HCT116 (cell line): ENCODE data around the gene XDH. TPM values are rescaled to one million over a fixed set of nuclear protein-coding genes. Genes with fewer than 3 reads are reported as not detected.

Experiments
- ATAC-seq: fragments of 200-7000 bp; cut with Tn5 transposase; 2 replicates; pipeline ENCODE4 v1.9.1; 2020; ENCODE audit warnings: mild to moderate bottlenecking, moderate library complexity
- BruUV-seq: library from RNA; stranded (reverse); fragments of 400-500 nt; replicated peaks from 2 replicates; lab custom pipeline; 2021; lab: Mats Ljungman, UMichigan
- CTCF ChIA-PET: fragments of 300-600 bp; sonication (Branson Sonifier 250); formaldehyde crosslinking; loops from one replicate; lab custom pipeline; 2021; ENCODE audit warnings: antibody characterized with exemption; lab: Charles Lee
- POLR2A ChIA-PET: fragments of 300-600, 350-600 bp; sonication (Branson Sonifier 250); formaldehyde crosslinking; loops from one replicate; lab custom pipeline; 2021; ENCODE audit warnings: antibody characterized with exemption; lab: Charles Lee
- RAD21 ChIA-PET, 2 experiments: fragments of 300-600 bp; sonication (Branson Sonifier 250); formaldehyde crosslinking; loops; one replicate each; lab custom pipeline; 2023; ENCODE audit warnings: low total read pairs in 2 of 2; ENCODE audit not compliant: uncharacterized antibody in 2 of 2, unreplicated experiment in 2 of 2, low non-redundant PET in 1 of 2; lab: Charles Lee
- DNase-seq: peaks from one replicate; pipeline ENCODE4 v3.0.0-alpha.2; 2010; ENCODE audit warnings: low read depth, low spot score
- H2AFZ ChIP-seq: fragments of 200-600 bp; shearing (Covaris generic), sonication (generic); 2 replicates; pipeline ENCODE4 v1.6.1; 2017; ENCODE audit warnings: low read depth, mixed run types, mixed read lengths, antibody characterized with exemption, low read length; ENCODE audit not compliant: poor library complexity, severe bottlenecking
- H3K27ac ChIP-seq: 2 replicates; pipeline ENCODE4 v1.5.1; 2012; ENCODE audit warnings: low read depth, low read length
- H3K27me3 ChIP-seq: fragments of 200-600 bp; sonication (generic); 2 replicates; pipeline ENCODE4 v1.6.1; 2016; ENCODE audit warnings: mixed run types, low read length, mixed read lengths; ENCODE audit not compliant: insufficient read depth
- H3K36me3 ChIP-seq, 2 experiments: fragments of 200-500 bp in 1 of 2; fragments of 200-600 bp in 1 of 2; sonication (Bioruptor generic) in 1 of 2; sonication (generic) in 1 of 2; 2 replicates each; pipeline versions ENCODE4 v1.5.1 to v1.6.1; 2014 to 2016; ENCODE audit warnings: low read length in 2 of 2, inconsistent platforms in 1 of 2, mixed read lengths in 1 of 2, mixed run types in 1 of 2; ENCODE audit not compliant: insufficient read depth in 2 of 2, control insufficient read depth in 1 of 2
- H3K4me1 ChIP-seq, 2 experiments: fragments of 200-600 bp in 1 of 2; sonication (generic) in 1 of 2; 2 replicates each; pipeline versions ENCODE4 v1.5.1 to v1.6.1; 2012 to 2017; ENCODE audit warnings: low read length in 2 of 2, inconsistent platforms in 1 of 2, mild to moderate bottlenecking in 1 of 2, mixed read lengths in 1 of 2, mixed run types in 1 of 2, moderate library complexity in 1 of 2; ENCODE audit not compliant: insufficient read depth in 2 of 2, control insufficient read depth in 1 of 2
- H3K4me2 ChIP-seq: fragments of 200-600 bp; sonication (generic); 2 replicates; pipeline ENCODE4 v1.6.1; 2017; ENCODE audit warnings: mixed run types, low read length, mixed read lengths
- H3K4me3 ChIP-seq, 2 experiments: fragments of 200-600 bp in 1 of 2; sonication (generic) in 1 of 2; replicated peaks in 1 of 2; 2 replicates each; pipeline ENCODE4 v1.5.1; 2011 to 2016; ENCODE audit warnings: low read length in 2 of 2, control low read depth in 1 of 2, low read depth in 1 of 2, mild to moderate bottlenecking in 1 of 2, mixed read lengths in 1 of 2, mixed run types in 1 of 2
- H3K79me2 ChIP-seq: fragments of 200-600 bp; sonication (generic); 2 replicates; pipeline ENCODE4 v1.6.1; 2017; ENCODE audit warnings: mild to moderate bottlenecking, mixed run types, low read length, moderate library complexity, mixed read lengths; ENCODE audit not compliant: insufficient read depth
- H3K9ac ChIP-seq: fragments of 200-600 bp; sonication (generic); 2 replicates; pipeline ENCODE4 v1.6.1; 2016; ENCODE audit warnings: low read length, mixed read lengths
- H3K9me2 ChIP-seq: fragments of 200-600 bp; sonication (generic), shearing (Covaris generic); 2 replicates; pipeline ENCODE4 v1.6.1; 2017; ENCODE audit warnings: mixed run types, mild to moderate bottlenecking, moderate library complexity; ENCODE audit not compliant: insufficient read depth
- H3K9me3 ChIP-seq, 2 experiments: fragments of 200-500 bp in 1 of 2; fragments of 200-600 bp in 1 of 2; sonication (Bioruptor generic) in 1 of 2; sonication (generic) in 1 of 2; 2 replicates each; pipeline ENCODE4 v1.6.1; 2014 to 2017; ENCODE audit warnings: low read length in 2 of 2, mixed read lengths in 2 of 2, inconsistent platforms in 1 of 2, low read depth in 1 of 2, mild to moderate bottlenecking in 1 of 2, mixed run types in 1 of 2, moderate library complexity in 1 of 2; ENCODE audit not compliant: control insufficient read depth in 1 of 2, insufficient read depth in 1 of 2
- H4K20me1 ChIP-seq: fragments of 200-600 bp; sonication (generic), shearing (Covaris generic); 2 replicates; pipeline ENCODE4 v1.6.1; 2017; ENCODE audit warnings: mixed run types, mild to moderate bottlenecking, moderate library complexity; ENCODE audit not compliant: insufficient read depth
- CBX3 ChIP-seq: IDR thresholded peaks from 2 replicates; pipeline ENCODE4 v1.6.1; 2012; ENCODE audit warnings: low read depth
- CTCF ChIP-seq, 3 experiments: fragments of 200-600 bp in 1 of 3; sonication (generic) in 1 of 3; IDR thresholded peaks in 2 of 3; conservative IDR thresholded peaks in 1 of 3; 2 replicates each; pipeline ENCODE4 v1.5.1; 2012 to 2017; ENCODE audit warnings: low read depth in 2 of 3, low read length in 2 of 3, antibody characterized with exemption in 1 of 3, borderline replicate concordance in 1 of 3, control low read depth in 1 of 3, mild to moderate bottlenecking in 1 of 3, mixed read lengths in 1 of 3, mixed run types in 1 of 3, moderate library complexity in 1 of 3; ENCODE audit not compliant: insufficient read depth in 1 of 3
- EGR1 ChIP-seq: IDR thresholded peaks from 2 replicates; pipeline ENCODE4 v1.6.1; 2012; ENCODE audit warnings: low read depth
- ELF1 ChIP-seq: IDR thresholded peaks from 2 replicates; pipeline ENCODE4 v1.6.1; 2012; ENCODE audit warnings: low read depth, borderline replicate concordance
- EZH2phosphoT487 ChIP-seq: fragments of 200-600 bp; IDR thresholded peaks from 2 replicates; pipeline ENCODE4 v1.6.1; 2018; ENCODE audit warnings: antibody characterized with exemption, borderline replicate concordance
- MAX ChIP-seq: IDR thresholded peaks from 2 replicates; pipeline ENCODE4 v1.6.1; 2012
- POLR2A ChIP-seq: IDR thresholded peaks from 2 replicates; pipeline ENCODE4 v1.7.0; 2011; ENCODE audit warnings: borderline replicate concordance; ENCODE audit not compliant: insufficient read depth, insufficient read length; ENCODE audit errors: extremely low read depth
- POLR2AphosphoS5 ChIP-seq: IDR thresholded peaks from 2 replicates; pipeline ENCODE4 v1.6.1; 2011; ENCODE audit warnings: mild to moderate bottlenecking, low read depth, low read length, moderate library complexity
- RAD21 ChIP-seq: IDR thresholded peaks from 2 replicates; pipeline ENCODE4 v1.6.1; 2012; ENCODE audit warnings: low read depth, mild to moderate bottlenecking
- SIN3A ChIP-seq: IDR thresholded peaks from 2 replicates; pipeline ENCODE4 v1.6.1; 2012; ENCODE audit warnings: low read depth
- SP1 ChIP-seq: IDR thresholded peaks from 2 replicates; pipeline ENCODE4 v1.6.1; 2012; ENCODE audit warnings: low read depth
- YY1 ChIP-seq: IDR thresholded peaks from 2 replicates; pipeline ENCODE4 v1.6.1; 2011; ENCODE audit warnings: low read length, low read depth, moderate library complexity, mild to moderate bottlenecking; ENCODE audit not compliant: insufficient replicate concordance; ENCODE audit errors: extremely low read depth
- ZBTB33 ChIP-seq: IDR thresholded peaks from 2 replicates; pipeline ENCODE4 v1.6.1; 2011; ENCODE audit warnings: mild to moderate bottlenecking, low read length, moderate library complexity; ENCODE audit not compliant: insufficient replicate concordance; ENCODE audit errors: extremely low read depth
- ZFX ChIP-seq: fragments of 450-650 bp; IDR thresholded peaks from 2 replicates; pipeline ENCODE4 v1.6.1; 2017
- ZNF274 ChIP-seq: fragments of 200-500 bp; sonication (Bioruptor generic); IDR thresholded peaks from 2 replicates; pipeline ENCODE4 v1.6.1; 2014; ENCODE audit warnings: mild to moderate bottlenecking, low read depth, low read length, inconsistent platforms
- intact Hi-C: fragments of 100-400 bp; cut with micrococcal nuclease; formaldehyde crosslinking; loops from 2 replicates; pipeline ENCODE4 v1.10.0; 2022
- total RNA-seq: library from RNA; stranded (reverse); gene quantifications from one replicate; pipeline ENCODE4 v1.2.1, GENCODE V29; 2021; ENCODE audit not compliant: unreplicated experiment

Gene XDH
- total RNA-seq, 1 experiment from 2014 or later, result 0.15 TPM

GRCh38 chr2:31420936-31421335 is 6.4 kb upstream of the XDH start (continued):
- TF ChIP-seq ZBTB33 (no peak), MAX (no peak), POLR2A (no peak), POLR2AphosphoS5 (no peak), ZNF274 (no peak), SP1 (no peak), SIN3A (no peak), ZFX (no peak), YY1 (no peak)

- no peak for DNase-seq
- H3K36me3 ChIP-seq, result no peaks in the 10 kb centered on the region
- H4K20me1 ChIP-seq, result no peaks in the 10 kb centered on the region
- H3K79me2 ChIP-seq, result no peaks in the 10 kb centered on the region
- intact Hi-C loops, result no loop called here
- no peak overlapping the region for H3K4me3 ChIP-seq
- peaks cover 2% of the 10 kb centered on the region; the same call in 1 of the 2 replicates for H3K27me3 ChIP-seq
- ATAC-seq, result no peak
- H3K9me2 ChIP-seq, result no peaks in the 10 kb centered on the region
- RAD21 ChIA-PET, result no interaction called here
- POLR2A ChIA-PET, result no interaction called here
- no peak overlapping the region for H3K27ac ChIP-seq
- TF ChIP-seq EGR1, result no peak
- TF ChIP-seq ZBTB33, result no peak
- TF ChIP-seq ZFX, result no peak
- no peak for TF ChIP-seq ELF1
- no peak for TF ChIP-seq CBX3
- no peak for TF ChIP-seq EZH2phosphoT487
- no peak for TF ChIP-seq POLR2AphosphoS5
- TF ChIP-seq CTCF (IDR thresholded peaks at IDR 0.05 in 2 of 3, conservative IDR thresholded peaks at IDR 0.05 in 1 of 3; ENCODE audit: borderline replicate concordance in 1 of 3, insufficient read depth in 1 of 3, low read depth in 2 of 3, low read length in 2 of 3), result no peak
- no peak for TF ChIP-seq RAD21
- H3K4me1 ChIP-seq, result no peaks in the 10 kb centered on the region
- H3K9ac ChIP-seq, result no peak overlapping the region
- H3K4me2 ChIP-seq, result no peak overlapping the region
- H3K9me3 ChIP-seq, result no peaks in the 10 kb centered on the region
- BruUV-seq, result no TSS peak
- CTCF ChIA-PET, result no interaction called here
- H2AFZ ChIP-seq, result no peak overlapping the region
Observed at GRCh38 chr2:31419386-31419785, 4.8 kb upstream of the XDH start.
